ENCODE results near the gene LRBA.
A peak's percentile ranks its signal among the peaks of the same experiment; 100 is the strongest.

The LRBA gene

DNA sequence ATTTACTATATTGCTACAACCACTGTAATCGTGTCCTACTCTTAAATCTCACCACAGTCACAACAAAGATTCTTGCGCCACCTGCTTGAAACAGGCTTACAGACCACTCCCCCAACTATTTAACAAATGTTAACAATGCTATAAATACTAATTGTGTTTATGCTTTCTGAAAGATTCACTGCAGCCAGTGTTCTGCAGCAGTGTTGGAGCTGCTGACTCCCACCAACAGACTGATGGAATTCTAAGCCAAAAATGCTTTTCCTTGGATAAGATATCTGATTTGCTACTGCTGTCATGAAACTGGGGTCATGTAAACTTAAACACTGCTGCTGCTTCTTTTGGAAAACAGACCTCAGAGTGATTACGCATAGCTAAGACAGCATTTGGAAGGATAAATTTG lies 677.4 kb downstream of the LRBA start:
- DNase-seq, result no peak

DNA sequence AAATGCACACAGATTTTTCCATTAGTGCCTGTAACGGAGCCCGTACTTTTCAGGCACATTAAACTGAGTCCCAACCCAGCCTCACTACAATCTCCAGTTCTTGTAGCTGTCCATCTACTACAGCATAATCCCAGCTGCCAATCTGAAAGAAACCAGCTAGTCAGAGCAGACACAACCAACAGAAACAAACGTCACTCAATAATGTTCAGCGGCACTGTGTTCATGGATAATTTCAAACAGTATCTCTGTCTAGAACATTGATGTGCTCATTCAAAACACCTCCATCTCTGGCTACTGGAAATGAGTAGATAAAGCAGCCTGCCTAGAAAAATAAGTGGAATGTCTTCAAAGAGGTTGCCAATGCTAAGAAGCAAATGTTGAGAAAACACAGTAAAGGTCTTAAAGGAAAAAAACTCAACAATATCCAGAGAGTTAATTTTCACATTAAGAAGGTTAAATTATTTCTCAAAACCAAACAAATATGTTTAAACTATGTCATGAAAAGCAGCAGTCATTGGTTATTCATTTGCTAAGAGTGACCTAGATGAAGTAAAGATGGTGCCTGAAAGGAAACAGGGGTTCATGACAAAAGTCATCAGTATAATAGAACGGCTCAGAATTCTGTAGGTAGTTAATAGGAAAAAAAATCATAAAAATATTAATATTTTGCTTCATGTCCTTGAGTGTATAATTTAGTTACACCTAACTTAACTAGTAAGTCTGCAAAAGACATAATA lies 678.2 kb downstream of the LRBA start:
- DNase-seq, result no peak

- DNase-seq, result no peak
Observed at GRCh38 chr4:150332961-150333360, 682.1 kb downstream of the LRBA start.

- no peak for DNase-seq
Observed at GRCh38 chr4:150332086-150332485, 683.0 kb downstream of the LRBA start.

DNA sequence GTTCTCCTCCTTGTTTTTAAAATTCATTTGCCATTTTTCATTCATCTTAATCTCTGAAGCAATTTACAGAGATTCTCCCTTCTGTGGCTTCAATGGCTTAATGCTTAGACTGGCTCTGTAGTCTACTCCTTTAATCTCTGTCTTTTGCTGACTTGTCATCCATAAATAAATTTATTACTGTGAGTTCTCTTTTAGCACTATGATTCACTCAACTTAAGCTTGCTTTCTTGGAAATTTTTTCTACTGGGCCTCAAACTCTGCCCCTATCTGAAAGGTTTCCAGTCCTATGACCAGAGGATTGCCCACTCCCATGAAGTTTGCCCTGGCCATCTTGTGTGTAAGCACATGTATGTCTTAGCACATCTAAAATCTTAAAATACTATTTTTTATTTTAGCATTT lies 685.7 kb downstream of the LRBA start:
- no peak for DNase-seq

DNA sequence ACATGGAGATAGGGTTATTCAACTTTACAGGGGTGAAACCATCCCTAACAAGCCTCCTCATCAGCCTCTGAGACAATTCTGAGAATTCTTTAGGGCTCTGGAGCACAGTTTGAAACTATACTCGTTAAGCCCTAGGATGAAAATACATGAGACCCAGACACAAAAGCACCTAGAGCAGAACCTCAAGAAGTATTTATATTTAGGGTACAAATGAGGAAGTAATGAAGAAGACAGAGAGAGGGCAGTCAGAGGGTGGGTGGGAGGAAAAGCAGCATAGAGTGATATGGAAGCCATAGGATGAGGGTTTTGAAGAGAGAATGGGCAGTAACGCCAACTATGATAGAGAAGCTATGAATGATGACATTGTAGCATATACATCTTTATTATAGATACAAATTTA lies 686.6 kb downstream of the LRBA start:
- DNase-seq, result no peak

DNA sequence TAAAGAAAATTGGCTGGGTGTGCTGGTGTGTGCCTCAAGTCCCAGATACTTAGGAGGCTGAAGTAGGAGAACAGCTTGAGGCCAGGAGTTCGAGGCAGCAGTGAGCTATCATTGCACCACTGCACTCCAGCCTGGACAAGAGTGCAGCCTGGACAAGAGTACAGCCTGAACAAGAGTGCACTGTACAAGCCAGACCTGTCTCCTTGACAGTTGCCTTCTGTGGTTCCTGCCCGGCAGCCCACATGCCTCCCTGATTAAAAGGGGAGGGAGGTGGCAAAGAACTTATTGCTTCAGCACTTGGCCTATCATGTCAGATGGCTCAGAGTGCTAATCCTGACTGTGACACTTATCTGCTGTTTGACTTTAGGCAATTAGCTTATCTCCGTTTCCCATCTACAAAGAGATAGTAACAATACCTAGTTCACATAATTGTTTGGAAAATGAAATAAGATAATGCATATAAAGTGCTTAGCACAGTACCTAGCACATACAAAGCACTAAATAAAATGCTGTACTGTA lies 687.8 kb downstream of the LRBA start:
- no peak for DNase-seq

GRCh38 chr4:150325872-150326271 lies 689.2 kb downstream of the LRBA start:
- DNase-seq, result no peak

- no peak for DNase-seq
Observed at GRCh38 chr4:150323406-150324325, 691.4 kb downstream of the LRBA start.

GRCh38 chr4:150322646-150323045 lies 692.4 kb downstream of the LRBA start:
- no peak for DNase-seq

DNA sequence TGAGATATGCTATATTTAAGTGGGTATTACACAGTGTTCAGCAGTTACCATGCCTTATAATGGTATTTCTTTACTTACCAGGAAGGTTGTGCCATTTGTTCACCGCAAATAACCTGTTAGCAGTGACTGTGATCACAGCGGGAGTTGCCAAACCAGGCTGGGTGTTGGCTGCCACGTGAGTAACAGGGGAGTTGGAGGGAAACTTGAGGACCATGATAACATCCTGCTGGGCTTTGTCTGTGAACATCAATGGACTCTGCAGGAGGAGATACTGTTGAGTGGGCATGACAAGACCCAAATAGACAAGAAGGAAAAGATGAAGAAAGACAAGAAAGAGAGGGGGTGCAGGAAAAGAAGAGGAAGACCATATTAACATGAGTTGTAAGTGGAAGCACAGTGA lies 694.0 kb downstream of the LRBA start:
- DNase-seq, result no peak

GRCh38 chr4:150318971-150319370 lies 696.1 kb downstream of the LRBA start:
- no peak for DNase-seq

- no peak for DNase-seq
Observed at GRCh38 chr4:150318527-150318926, 696.6 kb downstream of the LRBA start.

DNA sequence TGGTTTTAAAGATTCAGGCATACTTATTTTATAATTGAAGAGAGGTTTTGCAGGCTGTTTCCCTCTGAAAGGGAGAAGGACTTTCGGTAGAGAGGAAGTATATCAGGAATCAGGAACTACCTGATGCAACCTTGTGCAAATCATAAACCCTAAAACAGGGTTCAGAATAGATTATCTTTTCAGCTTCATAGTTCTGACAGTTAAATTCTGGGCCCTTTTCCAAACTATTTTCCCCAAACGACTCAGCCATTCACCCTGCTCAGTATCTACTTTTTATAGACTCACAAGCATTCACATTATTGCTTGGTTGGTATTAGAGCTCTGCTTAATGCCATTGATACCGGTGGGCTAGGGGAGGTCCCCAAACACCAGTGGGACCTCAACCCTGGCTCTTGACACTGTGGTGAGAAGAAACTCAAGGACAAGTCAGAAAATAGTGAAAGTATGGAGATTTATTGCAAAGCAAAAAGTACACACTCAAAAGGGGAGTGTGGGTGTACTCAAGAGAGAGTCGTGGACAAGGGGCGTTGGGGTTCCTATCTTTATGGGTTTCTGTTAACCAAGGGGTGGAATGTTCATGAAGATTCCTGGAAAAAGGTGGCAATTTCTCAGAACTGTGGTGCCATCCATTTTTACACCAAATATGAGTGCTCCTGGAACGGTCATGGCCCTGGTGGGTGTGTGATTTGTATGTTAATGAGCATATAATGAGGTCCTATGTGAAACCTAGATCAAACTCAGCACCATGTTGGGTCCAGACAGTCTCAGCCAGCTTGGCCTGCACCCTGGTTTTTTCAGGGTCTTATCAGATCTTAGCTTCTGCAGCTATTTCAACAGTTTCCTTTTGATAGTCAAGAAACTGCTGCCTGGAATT lies 698.5 kb downstream of the LRBA start:
- DNase-seq, result no peak

- peak; percentile 15 to 52 for DNase-seq
Observed at GRCh38 chr4:150315691-150316090, 699.4 kb downstream of the LRBA start.

- DNase-seq, result no peak
Observed at GRCh38 chr4:150315175-150315574, 699.9 kb downstream of the LRBA start.

DNA sequence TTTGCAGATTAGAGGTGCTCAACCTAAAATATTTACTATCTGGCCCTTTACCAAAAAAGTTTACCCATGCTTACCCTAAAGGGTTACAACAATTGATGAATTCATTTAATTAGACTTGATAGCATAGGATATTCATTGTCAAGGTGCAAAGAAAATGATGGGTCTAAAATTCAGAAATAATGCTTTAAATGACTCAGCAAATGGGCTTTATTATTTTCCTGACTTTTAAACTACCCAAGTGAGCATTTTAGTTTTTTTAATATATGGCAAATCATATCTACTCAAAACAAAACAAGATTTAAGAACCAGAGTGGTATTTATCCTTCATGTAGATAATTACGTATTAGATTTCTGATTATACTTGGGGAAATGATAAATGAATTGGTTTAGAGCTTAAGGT lies 701.1 kb downstream of the LRBA start:
- no peak for DNase-seq

- DNase-seq, result no peak
Observed at GRCh38 chr4:150310159-150310895, 704.8 kb downstream of the LRBA start.

DNA sequence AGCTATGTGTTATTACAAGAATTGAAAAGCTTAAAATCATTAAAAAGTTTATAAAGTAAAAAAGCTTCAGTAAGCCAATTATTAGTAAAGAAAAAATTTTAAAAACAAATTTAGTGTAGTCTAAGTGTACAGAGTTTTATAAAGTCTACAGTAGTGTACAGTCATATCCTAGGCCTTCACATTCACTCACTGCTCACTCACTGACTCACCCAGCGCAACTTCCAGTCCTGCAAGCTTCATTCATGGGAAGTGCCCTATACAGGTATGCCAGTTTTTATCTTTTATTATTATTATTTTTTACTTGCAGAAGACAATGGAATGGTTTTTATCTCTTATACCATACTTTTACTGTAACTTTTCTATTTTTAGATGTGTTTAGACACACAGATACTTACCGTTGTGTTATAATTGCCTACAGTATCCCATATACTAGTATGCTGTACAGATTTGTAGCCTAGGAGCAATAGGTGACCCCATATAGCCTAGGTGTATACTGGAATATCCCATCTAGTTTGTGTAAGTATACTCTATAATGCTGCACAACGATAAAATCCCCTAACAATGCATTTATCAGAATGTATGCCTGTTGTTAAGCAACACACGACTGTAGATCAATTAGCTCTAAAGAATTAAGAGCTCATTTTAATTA lies 706.1 kb downstream of the LRBA start:
- no peak for DNase-seq

DNA sequence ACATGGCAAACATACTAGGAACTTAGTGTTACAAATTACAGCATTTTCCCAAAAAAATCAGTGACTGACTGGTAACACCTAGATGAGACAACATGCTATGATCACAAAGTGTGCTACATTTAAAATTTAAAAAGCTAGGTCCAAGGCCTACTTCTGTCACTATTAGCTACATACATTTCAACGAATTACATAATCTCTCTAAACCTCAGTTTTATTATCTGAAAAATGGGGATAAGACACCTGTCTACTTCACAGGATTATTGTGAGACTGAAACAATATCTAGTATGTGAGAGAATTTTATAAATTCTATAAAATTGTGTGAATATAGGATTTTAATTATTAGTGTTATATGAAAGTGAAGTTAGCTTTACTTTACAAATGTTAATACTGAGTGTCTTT lies 708.4 kb downstream of the LRBA start:
- no peak for DNase-seq

- DNase-seq, result no peak
Observed at GRCh38 chr4:150305995-150306394, 709.1 kb downstream of the LRBA start.

- no peak for DNase-seq
Observed at GRCh38 chr4:150302553-150302952, 712.5 kb downstream of the LRBA start.

Measured in cerebellar nuclear complex (tissue), 1 donor.